ENCODE results near the gene RTL10. TPM values are rescaled to one million over a fixed set of nuclear protein-coding genes. Genes with fewer than 3 reads are reported as not detected.

RTL10 gene
- polyA plus RNA-seq, 1 donor (not counting 4 experiments of a cell fraction or from before 2014, with no cell fraction given): 12.9 TPM

- no peak overlapping the region for H3K4me3 ChIP-seq (ENCODE audit: control insufficient read depth in 2 of 3, extremely low read depth in 1 of 3, insufficient read depth in 2 of 3, low read depth in 1 of 3, low read length in 3 of 3)
- dilution Hi-C loops (cut with MboI; ENCODE audit: extremely low pct_ligation_motif_present, low sequenced_read_pairs): no loop called here
- no peaks in the 10 kb centered on the region for H3K27me3 ChIP-seq (ENCODE audit: control insufficient read depth, extremely low read depth, insufficient read depth, low read length)
- H3K27ac ChIP-seq (ENCODE audit: control insufficient read depth, insufficient read depth, low read length): no peak overlapping the region
- no peaks in the 10 kb centered on the region for H4K20me1 ChIP-seq (ENCODE audit: control insufficient read depth, extremely low read depth, insufficient read depth, low read length)
- DNase-seq (ENCODE audit: low read depth, low spot score) (no peak), FAIRE-seq (no peak)
- H2AFZ ChIP-seq (ENCODE audit: control insufficient read depth, low read length): no peak overlapping the region
- no peaks in the 10 kb centered on the region for H3K4me1 ChIP-seq (ENCODE audit: control insufficient read depth, extremely low read depth, insufficient read depth, low read length)
- H3K36me3 ChIP-seq (ENCODE audit: control insufficient read depth in 2 of 2, extremely low read depth in 1 of 2, insufficient read depth in 2 of 2, low read length in 2 of 2): no peaks in the 10 kb centered on the region
- TF ChIP-seq CTCF (optimal IDR thresholded peaks at IDR 0.05 in 1 of 3, IDR thresholded peaks at IDR 0.05 in 1 of 3, conservative IDR thresholded peaks at IDR 0.05 in 1 of 3; ENCODE audit: extremely low read depth in 1 of 3, insufficient read depth in 2 of 3, low read length in 3 of 3): no peak
- no peak for TF ChIP-seq EZH2 (IDR thresholded peaks at IDR 0.05; ENCODE audit: low read length)
- H3K9me3 ChIP-seq (ENCODE audit: control insufficient read depth, low read depth, low read length): no peaks in the 10 kb centered on the region
- no peak overlapping the region for H3K4me2 ChIP-seq (ENCODE audit: control insufficient read depth, extremely low read depth, insufficient read depth, low read depth, low read length)
- H3K9ac ChIP-seq (ENCODE audit: control insufficient read depth, extremely low read depth, insufficient read depth, low read length): no peak overlapping the region
- no peaks in the 10 kb centered on the region for H3K79me2 ChIP-seq (ENCODE audit: control insufficient read depth, insufficient read depth, low read length)
- H3K9me1 ChIP-seq (ENCODE audit: control insufficient read depth, extremely low read depth, insufficient read depth, low read length): no peaks in the 10 kb centered on the region
Observed at GRCh38 chr22:19903513-19903912, 48.8 kb upstream of the RTL10 start.

- Histone ChIP-seq H3K4me1 (ENCODE audit: control insufficient read depth, extremely low read depth, insufficient read depth, low read length) (no peaks in the 10 kb centered on the region), H3K79me2 (ENCODE audit: control insufficient read depth, insufficient read depth, low read length) (no peaks in the 10 kb centered on the region), H3K36me3 (ENCODE audit: control insufficient read depth in 2 of 2, extremely low read depth in 1 of 2, insufficient read depth in 2 of 2, low read length in 2 of 2) (no peaks in the 10 kb centered on the region), H3K27ac (ENCODE audit: control insufficient read depth, insufficient read depth, low read length) (no peak overlapping the region), H3K9me3 (ENCODE audit: control insufficient read depth, low read depth, low read length) (no peaks in the 10 kb centered on the region), H3K9me1 (ENCODE audit: control insufficient read depth, extremely low read depth, insufficient read depth, low read length) (no peaks in the 10 kb centered on the region), H3K4me3 (ENCODE audit: control insufficient read depth in 2 of 3, extremely low read depth in 1 of 3, insufficient read depth in 2 of 3, low read depth in 1 of 3, low read length in 3 of 3) (no peak overlapping the region), H3K27me3 (ENCODE audit: control insufficient read depth, extremely low read depth, insufficient read depth, low read length) (no peaks in the 10 kb centered on the region), H4K20me1 (ENCODE audit: control insufficient read depth, extremely low read depth, insufficient read depth, low read length) (no peaks in the 10 kb centered on the region), H2AFZ (ENCODE audit: control insufficient read depth, low read length) (no peak overlapping the region), H3K9ac (ENCODE audit: control insufficient read depth, extremely low read depth, insufficient read depth, low read length) (no peak overlapping the region), H3K4me2 (ENCODE audit: control insufficient read depth, extremely low read depth, insufficient read depth, low read depth, low read length) (no peak overlapping the region)
- DNase-seq (ENCODE audit: low read depth, low spot score) (no peak), FAIRE-seq (no peak)
- TF ChIP-seq CTCF (optimal IDR thresholded peaks at IDR 0.05 in 1 of 3, IDR thresholded peaks at IDR 0.05 in 1 of 3, conservative IDR thresholded peaks at IDR 0.05 in 1 of 3; ENCODE audit: extremely low read depth in 1 of 3, insufficient read depth in 2 of 3, low read length in 3 of 3): no peak
- TF ChIP-seq EZH2 (IDR thresholded peaks at IDR 0.05; ENCODE audit: low read length): no peak
- dilution Hi-C loops (cut with MboI; ENCODE audit: extremely low pct_ligation_motif_present, low sequenced_read_pairs): no loop called here
Observed at GRCh38 chr22:19903031-19903430, 48.4 kb upstream of the RTL10 start.
